ENCODE data around the gene GPATCH4.
"Not testable (repeated sequence)": the region's sequence is repeated elsewhere in the genome, so short reads cannot be mapped to it uniquely, and the experiment has no call there.

Gene GPATCH4

DNA sequence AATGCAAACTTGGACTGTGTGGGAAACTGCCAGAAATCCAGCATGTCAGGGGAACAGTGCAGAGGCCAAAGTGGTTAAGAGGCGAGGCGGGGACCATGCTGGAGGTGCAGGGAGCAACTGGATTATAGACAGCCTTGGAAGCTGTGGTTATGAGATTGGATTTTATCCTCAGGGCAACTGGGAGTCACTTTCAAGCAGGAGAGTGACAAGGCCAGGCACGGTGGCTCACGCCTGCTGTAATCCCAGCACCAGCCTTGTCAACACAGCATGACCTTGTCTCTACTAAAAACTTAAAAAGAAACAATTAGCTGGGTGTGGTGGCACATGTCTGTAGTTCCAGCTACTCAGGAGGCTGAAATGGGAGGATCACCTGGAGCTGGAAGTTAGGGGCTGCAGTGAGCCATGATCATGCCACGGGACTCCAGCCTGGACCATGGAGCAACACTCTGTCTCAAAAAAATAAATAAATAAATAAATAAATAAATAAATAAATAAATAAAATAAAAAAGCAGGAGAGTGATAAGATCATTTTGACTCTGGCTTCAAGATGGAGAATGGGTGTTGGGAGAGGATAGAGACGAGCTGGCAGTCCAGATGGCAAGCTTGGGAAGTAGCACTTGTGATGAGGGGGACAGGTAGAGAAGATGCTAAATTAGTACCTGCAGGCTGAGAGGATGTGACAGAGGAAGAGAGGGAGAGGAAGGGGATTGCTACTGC, 21.5 kb upstream of the GPATCH4 start:
- peaks cover 56% of the 10 kb centered on the region for H3K27me3 ChIP-seq (ENCODE audit: insufficient read depth, low read length)
- no peak overlapping the region for H3K4me3 ChIP-seq (ENCODE audit: low read length)

DNA sequence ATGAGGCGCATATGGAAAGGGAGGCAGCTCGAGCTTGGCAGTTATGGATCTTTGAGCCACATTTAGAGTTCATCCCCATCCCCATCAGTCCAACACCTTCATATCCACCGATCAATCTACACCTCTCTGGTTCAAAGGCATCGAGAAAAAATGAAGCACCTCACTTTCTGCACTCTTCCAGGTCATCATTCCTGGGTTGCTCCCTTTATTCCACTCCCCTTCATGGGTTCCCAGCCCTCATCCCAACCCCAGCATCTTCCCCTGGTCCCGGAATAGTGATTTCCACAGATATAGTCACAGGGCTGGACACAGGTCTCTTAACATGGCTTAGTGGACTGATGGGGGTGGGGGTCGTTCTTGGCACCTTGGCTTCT, 18.3 kb upstream of the GPATCH4 start:
- H3K4me3 ChIP-seq (ENCODE audit: low read length), result no peak overlapping the region
- H3K27me3 ChIP-seq (ENCODE audit: insufficient read depth, low read length), result peaks cover 50% of the 10 kb centered on the region

More for the DNA sequence above, 21.5 kb upstream of the GPATCH4 start:
- Histone ChIP-seq H3K9me3 (ENCODE audit: low read length) (no peaks in the 10 kb centered on the region), H2AFZ (ENCODE audit: low read depth, low read length) (no peak overlapping the region), H3K4me1 (ENCODE audit: insufficient read depth, low read length) (peaks cover 9% of the 10 kb centered on the region), H3K36me3 (ENCODE audit: insufficient read depth, low read length) (no peaks in the 10 kb centered on the region)

DNA sequence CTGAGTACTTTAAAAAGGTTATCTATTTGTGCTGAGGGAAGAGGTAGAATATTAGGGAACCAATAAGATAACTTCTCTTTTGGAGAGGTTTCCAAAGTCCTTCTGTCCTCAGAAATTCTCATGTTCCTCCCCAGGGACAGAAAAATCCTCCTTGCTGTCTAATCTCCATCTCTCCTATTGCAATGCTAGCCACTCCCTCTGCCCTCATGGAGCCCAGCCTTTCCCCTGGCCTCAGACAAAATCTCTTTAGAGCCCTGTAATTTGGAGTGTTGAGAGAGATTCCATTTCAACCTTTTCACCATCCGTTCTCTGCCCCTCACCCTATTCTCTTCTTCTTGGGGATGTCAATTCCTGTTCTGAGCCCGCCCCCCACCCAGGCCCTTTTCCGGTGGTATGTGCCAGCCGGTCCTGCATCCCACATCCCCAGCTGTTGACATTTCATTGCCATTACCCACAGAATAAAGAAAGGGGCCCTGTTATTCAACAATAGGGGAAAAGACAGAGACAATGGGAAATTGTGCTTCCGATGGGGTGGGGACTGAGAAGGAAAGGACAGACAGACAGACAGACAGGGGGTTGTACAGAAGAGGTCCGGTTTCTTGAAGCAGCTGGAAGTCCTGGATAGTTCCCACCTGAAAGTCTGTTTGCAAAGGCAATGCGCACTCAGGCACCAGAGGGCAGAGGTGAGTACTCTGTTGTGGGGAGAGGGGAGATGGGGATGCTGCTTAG, 17.7 kb upstream of the GPATCH4 start, which contains the start of gene HAPLN2:
Gene HAPLN2 (plus strand): TSS at position 563 of the 729 bp plus-strand sequence. CDS start 4,076 bp downstream, outside the sequence.
- no peak within 1 kb of the TSS for H2AFZ ChIP-seq (ENCODE audit: low read depth, low read length)
- no peaks in the 10 kb centered on the region for H3K4me1 ChIP-seq (ENCODE audit: insufficient read depth, low read length)
- H3K9me3 ChIP-seq (ENCODE audit: low read length), result no peaks in the 10 kb centered on the region
- peaks cover 46% of the 10 kb centered on the region for H3K27me3 ChIP-seq (ENCODE audit: insufficient read depth, low read length)
- H3K36me3 ChIP-seq (ENCODE audit: insufficient read depth, low read length), result no peaks in the 10 kb centered on the region
- H3K4me3 ChIP-seq (ENCODE audit: low read length), result no peak within 1 kb of the TSS

More for the DNA sequence above, 18.3 kb upstream of the GPATCH4 start:
- Histone ChIP-seq H3K4me1 (ENCODE audit: insufficient read depth, low read length) (no peaks in the 10 kb centered on the region), H2AFZ (ENCODE audit: low read depth, low read length) (no peak overlapping the region), H3K9me3 (ENCODE audit: low read length) (no peaks in the 10 kb centered on the region), H3K36me3 (ENCODE audit: insufficient read depth, low read length) (no peaks in the 10 kb centered on the region)

GRCh38 chr1:156616463-156616862, 15.2 kb upstream of the GPATCH4 start:
- H3K9me3 ChIP-seq (ENCODE audit: low read length), result no peaks in the 10 kb centered on the region
- no peak overlapping the region for H3K4me3 ChIP-seq (ENCODE audit: low read length)
- peaks cover 36% of the 10 kb centered on the region for H3K27me3 ChIP-seq (ENCODE audit: insufficient read depth, low read length)
- H3K4me1 ChIP-seq (ENCODE audit: insufficient read depth, low read length), result no peaks in the 10 kb centered on the region
- H3K36me3 ChIP-seq (ENCODE audit: insufficient read depth, low read length), result no peaks in the 10 kb centered on the region
- no peak overlapping the region for H2AFZ ChIP-seq (ENCODE audit: low read depth, low read length)

- H3K4me3 ChIP-seq (ENCODE audit: low read length), result no peak overlapping the region
These were observed 14.7 kb upstream of the GPATCH4 start for GRCh38 chr1:156615946-156616345.

GRCh38 chr1:156612666-156613065, 11.4 kb upstream of the GPATCH4 start:
- Histone ChIP-seq H2AFZ (ENCODE audit: low read depth, low read length) (no peak overlapping the region), H3K4me3 (ENCODE audit: low read length) (no peak overlapping the region)

More at GRCh38 chr1:156615946-156616345, 14.7 kb upstream of the GPATCH4 start:
- Histone ChIP-seq H3K9me3 (ENCODE audit: low read length) (no peaks in the 10 kb centered on the region), H2AFZ (ENCODE audit: low read depth, low read length) (no peak overlapping the region), H3K36me3 (ENCODE audit: insufficient read depth, low read length) (no peaks in the 10 kb centered on the region), H3K27me3 (ENCODE audit: insufficient read depth, low read length) (peaks cover 33% of the 10 kb centered on the region), H3K4me1 (ENCODE audit: insufficient read depth, low read length) (no peaks in the 10 kb centered on the region)

DNA sequence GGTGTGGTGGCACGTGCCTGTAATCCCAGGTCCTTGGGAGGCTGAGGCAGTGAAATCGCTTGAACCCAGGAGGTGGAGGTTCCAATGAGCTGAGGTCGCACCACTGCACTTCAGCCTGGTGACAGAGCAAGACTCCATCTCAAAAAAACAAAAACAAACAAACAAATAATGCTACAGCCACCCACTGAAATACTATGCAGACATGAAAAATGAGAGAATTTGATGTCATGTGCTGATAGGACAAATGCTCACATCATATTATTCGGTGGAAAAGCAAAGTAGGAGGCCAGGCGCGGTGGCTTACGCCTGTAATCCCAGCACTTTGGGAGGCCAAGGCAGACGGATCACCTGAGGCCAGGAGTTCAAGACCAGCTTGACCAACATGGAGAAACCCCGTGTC, 8.8 kb upstream of the GPATCH4 start:
- not testable (repeated sequence) for H3K9me3 ChIP-seq (ENCODE audit: low read length); H3K4me3 ChIP-seq (ENCODE audit: low read length); H3K27me3 ChIP-seq (ENCODE audit: insufficient read depth, low read length); H2AFZ ChIP-seq (ENCODE audit: low read depth, low read length); H3K36me3 ChIP-seq (ENCODE audit: insufficient read depth, low read length); H3K4me1 ChIP-seq (ENCODE audit: insufficient read depth, low read length)

More at GRCh38 chr1:156612666-156613065, 11.4 kb upstream of the GPATCH4 start:
- no peaks in the 10 kb centered on the region for H3K4me1 ChIP-seq (ENCODE audit: insufficient read depth, low read length)
- no peaks in the 10 kb centered on the region for H3K9me3 ChIP-seq (ENCODE audit: low read length)
- H3K36me3 ChIP-seq (ENCODE audit: insufficient read depth, low read length), result no peaks in the 10 kb centered on the region
- H3K27me3 ChIP-seq (ENCODE audit: insufficient read depth, low read length), result peaks cover 20% of the 10 kb centered on the region

- H2AFZ ChIP-seq (ENCODE audit: low read depth, low read length), result no peak overlapping the region
- H3K36me3 ChIP-seq (ENCODE audit: insufficient read depth, low read length), result no peaks in the 10 kb centered on the region
- H3K4me1 ChIP-seq (ENCODE audit: insufficient read depth, low read length), result no peaks in the 10 kb centered on the region
- H3K9me3 ChIP-seq (ENCODE audit: low read length), result no peaks in the 10 kb centered on the region
- H3K27me3 ChIP-seq (ENCODE audit: insufficient read depth, low read length), result peaks cover 6% of the 10 kb centered on the region
- H3K4me3 ChIP-seq (ENCODE audit: low read length), result no peak overlapping the region
These were observed 7.7 kb upstream of the GPATCH4 start for GRCh38 chr1:156608981-156609380.

DNA sequence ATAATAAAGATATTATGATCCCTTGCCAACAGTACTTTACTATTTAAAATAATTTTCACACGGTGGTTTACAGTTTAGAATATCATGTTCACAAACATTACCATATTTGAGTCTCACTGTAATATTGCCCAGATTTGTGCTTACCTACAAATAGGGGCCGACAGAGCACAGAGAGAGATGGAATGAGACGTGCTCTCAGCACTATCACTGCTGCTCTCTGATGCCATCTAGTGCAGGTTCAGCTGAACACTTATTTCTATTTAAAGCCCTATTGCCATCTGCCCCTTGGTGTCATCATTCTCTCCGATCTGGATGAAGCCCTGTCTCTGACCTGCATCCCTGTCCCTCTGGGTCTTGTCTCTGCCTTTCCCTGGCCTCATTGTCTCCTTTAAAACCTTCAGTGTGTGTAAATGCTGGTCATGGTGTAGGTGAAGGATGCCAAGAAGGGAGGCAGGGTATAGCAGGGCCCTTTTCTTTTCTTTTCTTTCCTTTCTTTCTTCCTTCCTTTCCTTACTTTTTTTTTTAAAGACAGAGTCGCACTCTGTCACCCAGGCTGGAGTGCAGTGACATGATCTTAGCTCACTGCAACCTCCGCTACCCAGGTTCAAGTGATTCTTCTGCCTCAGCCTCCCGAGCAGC, 6.9 kb upstream of the GPATCH4 start:
- peaks cover 6% of the 10 kb centered on the region for H3K27me3 ChIP-seq (ENCODE audit: insufficient read depth, low read length)

GRCh38 chr1:156607344-156607743, 6.1 kb upstream of the GPATCH4 start:
- H3K9me3 ChIP-seq (ENCODE audit: low read length); H3K4me1 ChIP-seq (ENCODE audit: insufficient read depth, low read length); H2AFZ ChIP-seq (ENCODE audit: low read depth, low read length); H3K27me3 ChIP-seq (ENCODE audit: insufficient read depth, low read length); H3K36me3 ChIP-seq (ENCODE audit: insufficient read depth, low read length); H3K4me3 ChIP-seq (ENCODE audit: low read length): not testable (repeated sequence)

More for the DNA sequence above, 6.9 kb upstream of the GPATCH4 start:
- Histone ChIP-seq H2AFZ (ENCODE audit: low read depth, low read length) (no peak overlapping the region), H3K4me3 (ENCODE audit: low read length) (no peak overlapping the region), H3K9me3 (ENCODE audit: low read length) (no peaks in the 10 kb centered on the region), H3K4me1 (ENCODE audit: insufficient read depth, low read length) (no peaks in the 10 kb centered on the region), H3K36me3 (ENCODE audit: insufficient read depth, low read length) (no peaks in the 10 kb centered on the region)

GRCh38 chr1:156602557-156602993, 1.3 kb upstream of the GPATCH4 start:
- H3K4me3 ChIP-seq (ENCODE audit: low read length), result no peak overlapping the region

DNA sequence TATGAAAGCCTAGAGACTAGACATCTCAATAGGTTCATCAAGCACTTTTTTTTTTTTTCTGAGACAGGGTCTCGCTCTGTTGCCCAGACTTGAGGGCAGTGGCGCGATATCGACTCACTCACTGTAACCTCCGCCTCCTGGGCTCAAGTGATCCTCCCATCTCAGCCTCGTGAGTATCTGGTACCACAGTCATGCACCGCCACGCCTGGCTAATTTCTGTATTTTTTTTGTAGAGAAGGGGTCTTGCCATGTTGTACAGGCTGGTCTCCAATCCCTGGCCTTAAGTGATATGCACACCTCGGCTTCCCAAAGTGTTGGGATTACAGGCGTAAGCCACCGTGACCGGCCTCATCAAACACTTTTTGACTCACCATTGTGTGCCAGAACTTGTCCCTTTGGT, 613 bp upstream of the GPATCH4 start:
- H2AFZ ChIP-seq (ENCODE audit: low read depth, low read length), result peak overlapping the region; percentile 79
- no peaks in the 10 kb centered on the region for H3K9me3 ChIP-seq (ENCODE audit: low read length)
- H3K4me1 ChIP-seq (ENCODE audit: insufficient read depth, low read length), result peaks cover 9% of the 10 kb centered on the region
- peaks cover 15% of the 10 kb centered on the region for H3K36me3 ChIP-seq (ENCODE audit: insufficient read depth, low read length)
- peak overlapping the region; percentile 77 for H3K4me3 ChIP-seq (ENCODE audit: low read length)
- H3K27me3 ChIP-seq (ENCODE audit: insufficient read depth, low read length), result no peaks in the 10 kb centered on the region

More at GRCh38 chr1:156602557-156602993, 1.3 kb upstream of the GPATCH4 start:
- no peaks in the 10 kb centered on the region for H3K9me3 ChIP-seq (ENCODE audit: low read length)
- no peaks in the 10 kb centered on the region for H3K27me3 ChIP-seq (ENCODE audit: insufficient read depth, low read length)
- peaks cover 8% of the 10 kb centered on the region for H3K36me3 ChIP-seq (ENCODE audit: insufficient read depth, low read length)
- peaks cover 9% of the 10 kb centered on the region for H3K4me1 ChIP-seq (ENCODE audit: insufficient read depth, low read length)
- no peak overlapping the region for H2AFZ ChIP-seq (ENCODE audit: low read depth, low read length)

DNA sequence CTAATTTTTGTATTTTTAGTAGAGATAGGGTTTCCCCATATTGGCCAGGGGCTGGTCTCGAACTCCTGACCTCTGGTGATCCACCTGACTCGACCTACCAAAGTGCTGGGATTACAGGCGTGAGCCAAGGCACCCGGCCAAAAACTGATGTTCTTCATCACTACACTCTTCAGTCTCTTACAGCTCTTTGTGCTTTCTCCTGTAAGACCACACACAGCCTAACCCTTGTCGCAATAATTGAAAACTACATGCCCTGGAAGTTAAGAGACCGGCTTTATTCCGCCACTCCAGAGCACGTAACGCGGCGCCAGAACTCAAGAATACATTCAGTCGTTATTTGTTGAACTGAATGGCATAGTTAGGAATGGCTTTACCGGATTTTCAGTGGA, 552 bp downstream of the GPATCH4 start:
- no peaks in the 10 kb centered on the region for H3K27me3 ChIP-seq (ENCODE audit: insufficient read depth, low read length)
- peaks cover 25% of the 10 kb centered on the region for H3K36me3 ChIP-seq (ENCODE audit: insufficient read depth, low read length)
- peaks cover 9% of the 10 kb centered on the region for H3K4me1 ChIP-seq (ENCODE audit: insufficient read depth, low read length)
- peak overlapping the region; percentile 77 for H3K4me3 ChIP-seq (ENCODE audit: low read length)
- H2AFZ ChIP-seq (ENCODE audit: low read depth, low read length), result peak overlapping the region; percentile 79
- no peaks in the 10 kb centered on the region for H3K9me3 ChIP-seq (ENCODE audit: low read length)
